SK-N-SH treated with all-trans-retinoic acid at 6 μM for 48 hours (cell line): ENCODE results near the gene GRAMD1B.

Experiments
- ATAC-seq: fragments of 200-7000 bp; cut with Tn5 transposase; 3 replicates; pipeline ENCODE4 v1.9.1; 2020; ENCODE audit warnings: mild to moderate bottlenecking, moderate library complexity
- ARNTL ChIP-seq: fragments of 450-650 bp; formaldehyde crosslinking; IDR thresholded peaks from 2 replicates; pipeline ENCODE4 v1.5.0; 2020; ENCODE audit warnings: low read depth, mild to moderate bottlenecking, moderate library complexity, borderline replicate concordance
- BACH2 ChIP-seq: fragments of 250-450 bp; sonication (Bioruptor Pico); IDR thresholded peaks from 2 replicates; pipeline ENCODE4 v1.9.0; 2021; ENCODE audit warnings: mild to moderate bottlenecking, borderline replicate concordance
- CSDC2 ChIP-seq: fragments of 250-450 bp; sonication (Bioruptor Pico); IDR thresholded peaks from 2 replicates; pipeline ENCODE4 v1.5.0; 2020; ENCODE audit warnings: mild to moderate bottlenecking, moderate library complexity
- CSRNP3 ChIP-seq: fragments of 250-450 bp; sonication (Bioruptor Pico); IDR thresholded peaks from 2 replicates; pipeline ENCODE4 v1.5.1; 2021; ENCODE audit warnings: mild to moderate bottlenecking, moderate library complexity
- ESRRG ChIP-seq: fragments of 250-450 bp; sonication (Bioruptor Pico); IDR thresholded peaks from 2 replicates; pipeline ENCODE4 v1.6.1; 2021; ENCODE audit warnings: mild to moderate bottlenecking
- GLIS3 ChIP-seq: fragments of 250-450 bp; sonication (Bioruptor Pico); IDR thresholded peaks from 2 replicates; pipeline ENCODE4 v1.5.0; 2020; ENCODE audit warnings: mild to moderate bottlenecking, moderate library complexity
- ISL1 ChIP-seq: fragments of 250-450 bp; sonication (Bioruptor Pico); IDR thresholded peaks from 2 replicates; pipeline ENCODE4 v2.1.2; 2022; ENCODE audit warnings: mild to moderate bottlenecking, moderate library complexity
- OSR1 ChIP-seq: fragments of 250-450 bp; sonication (Bioruptor Pico); IDR thresholded peaks from 2 replicates; pipeline ENCODE4 v1.8.0; 2022; ENCODE audit warnings: moderate library complexity, mild to moderate bottlenecking, inconsistent platforms
- PATZ1 ChIP-seq: fragments of 250-450 bp; sonication (Bioruptor Pico); IDR thresholded peaks from 2 replicates; pipeline ENCODE4 v1.8.0; 2020; ENCODE audit warnings: mild to moderate bottlenecking, moderate library complexity, borderline replicate concordance
- PPARA ChIP-seq: fragments of 250-450 bp; sonication (Bioruptor Pico); IDR thresholded peaks from 2 replicates; pipeline ENCODE4 v1.5.0; 2020; ENCODE audit warnings: mild to moderate bottlenecking, borderline replicate concordance
- RARB ChIP-seq: fragments of 250-450 bp; sonication (Bioruptor Pico); IDR thresholded peaks from 2 replicates; pipeline ENCODE4 v1.8.0; 2021; ENCODE audit warnings: mild to moderate bottlenecking, moderate library complexity
- SNAI2 ChIP-seq: fragments of 250-450 bp; sonication (Bioruptor Pico); IDR thresholded peaks from 2 replicates; pipeline ENCODE4 v1.5.0; 2020; ENCODE audit warnings: mild to moderate bottlenecking, moderate library complexity
- TCF4 ChIP-seq: fragments of 250-450 bp; sonication (Bioruptor Pico); IDR thresholded peaks from 2 replicates; pipeline ENCODE4 v1.8.0; 2021; ENCODE audit warnings: mild to moderate bottlenecking, moderate library complexity, borderline replicate concordance
- TOX ChIP-seq: fragments of 250-450 bp; sonication (Bioruptor Pico); IDR thresholded peaks from 2 replicates; pipeline ENCODE4 v1.8.0; 2021; ENCODE audit warnings: mild to moderate bottlenecking, moderate library complexity, borderline replicate concordance
- TSHZ2 ChIP-seq: fragments of 250-450 bp; sonication (Bioruptor Pico); IDR thresholded peaks from 2 replicates; pipeline ENCODE4 v1.5.0; 2020; ENCODE audit warnings: mild to moderate bottlenecking, moderate library complexity
- ZFP3 ChIP-seq: fragments of 250-450 bp; sonication (Bioruptor Pico); IDR thresholded peaks from 2 replicates; pipeline ENCODE4 v1.5.0; 2020; ENCODE audit warnings: mild to moderate bottlenecking, moderate library complexity
- ZFP30 ChIP-seq: fragments of 450-650 bp; formaldehyde crosslinking; IDR thresholded peaks from 2 replicates; pipeline ENCODE4 v1.5.0; 2022; ENCODE audit warnings: mild to moderate bottlenecking, moderate library complexity
- ZNF565 ChIP-seq: fragments of 450-650 bp; formaldehyde crosslinking; conservative IDR thresholded peaks from 2 replicates; pipeline ENCODE4 v1.5.0; 2020; ENCODE audit warnings: low read depth, mild to moderate bottlenecking, moderate library complexity
- ZNF70 ChIP-seq: fragments of 450-650 bp; formaldehyde crosslinking; IDR thresholded peaks from 2 replicates; pipeline ENCODE4 v1.5.0; 2020; ENCODE audit warnings: mild to moderate bottlenecking, moderate library complexity
- ZNF8 ChIP-seq: fragments of 450-650 bp; formaldehyde crosslinking; IDR thresholded peaks from 2 replicates; pipeline ENCODE4 v1.5.0; 2020; ENCODE audit warnings: mild to moderate bottlenecking, moderate library complexity
- TF ChIP-seq, protein P1 (sequence below): fragments of 250-450 bp; sonication (Bioruptor Pico); IDR thresholded peaks from 2 replicates; pipeline ENCODE4 v1.8.0; 2021; ENCODE audit warnings: low read depth, mild to moderate bottlenecking, moderate library complexity, borderline replicate concordance
- TF ChIP-seq, protein P2 (sequence below): fragments of 250-450 bp; sonication (Bioruptor Pico); IDR thresholded peaks from 2 replicates; pipeline ENCODE4 v1.5.1; 2020; ENCODE audit warnings: low read depth, mild to moderate bottlenecking, moderate library complexity

Gene GRAMD1B

GRCh38 chr11:123479048-123479837 lies 49.2 kb downstream of the GRAMD1B start:
- TF ChIP-seq PPARA (CRISPR knock-in tag) (no peak), CSDC2 (no peak), ARNTL (no peak), BACH2 (CRISPR knock-in tag) (no peak), OSR1 (CRISPR knock-in tag) (no peak), CSRNP3 (CRISPR knock-in tag) (no peak), SNAI2 (CRISPR knock-in tag) (no peak), GLIS3 (CRISPR knock-in tag) (no peak), TOX (CRISPR knock-in tag) (no peak), ZNF70 (CRISPR knock-in tag) (no peak), PATZ1 (no peak), RARB (CRISPR knock-in tag) (no peak), ZNF565 (CRISPR knock-in tag) (no peak), TSHZ2 (CRISPR knock-in tag) (no peak), ZFP30 (no peak), ZNF8 (CRISPR knock-in tag) (no peak), ISL1 (no peak)
- TF ChIP-seq, protein P1, sequence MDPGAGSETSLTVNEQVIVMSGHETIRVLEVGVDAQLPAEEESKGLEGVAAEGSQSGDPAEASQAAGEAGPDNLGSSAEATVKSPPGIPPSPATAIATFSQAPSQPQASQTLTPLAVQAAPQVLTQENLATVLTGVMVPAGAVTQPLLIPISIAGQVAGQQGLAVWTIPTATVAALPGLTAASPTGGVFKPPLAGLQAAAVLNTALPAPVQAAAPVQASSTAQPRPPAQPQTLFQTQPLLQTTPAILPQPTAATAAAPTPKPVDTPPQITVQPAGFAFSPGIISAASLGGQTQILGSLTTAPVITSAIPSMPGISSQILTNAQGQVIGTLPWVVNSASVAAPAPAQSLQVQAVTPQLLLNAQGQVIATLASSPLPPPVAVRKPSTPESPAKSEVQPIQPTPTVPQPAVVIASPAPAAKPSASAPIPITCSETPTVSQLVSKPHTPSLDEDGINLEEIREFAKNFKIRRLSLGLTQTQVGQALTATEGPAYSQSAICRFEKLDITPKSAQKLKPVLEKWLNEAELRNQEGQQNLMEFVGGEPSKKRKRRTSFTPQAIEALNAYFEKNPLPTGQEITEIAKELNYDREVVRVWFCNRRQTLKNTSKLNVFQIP (CRISPR knock-in tag), result no peak
- TF ChIP-seq, protein P2, sequence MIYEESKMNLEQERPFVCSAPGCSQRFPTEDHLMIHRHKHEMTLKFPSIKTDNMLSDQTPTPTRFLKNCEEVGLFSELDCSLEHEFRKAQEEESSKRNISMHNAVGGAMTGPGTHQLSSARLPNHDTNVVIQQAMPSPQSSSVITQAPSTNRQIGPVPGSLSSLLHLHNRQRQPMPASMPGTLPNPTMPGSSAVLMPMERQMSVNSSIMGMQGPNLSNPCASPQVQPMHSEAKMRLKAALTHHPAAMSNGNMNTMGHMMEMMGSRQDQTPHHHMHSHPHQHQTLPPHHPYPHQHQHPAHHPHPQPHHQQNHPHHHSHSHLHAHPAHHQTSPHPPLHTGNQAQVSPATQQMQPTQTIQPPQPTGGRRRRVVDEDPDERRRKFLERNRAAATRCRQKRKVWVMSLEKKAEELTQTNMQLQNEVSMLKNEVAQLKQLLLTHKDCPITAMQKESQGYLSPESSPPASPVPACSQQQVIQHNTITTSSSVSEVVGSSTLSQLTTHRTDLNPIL (CRISPR knock-in tag), result no peak
- ATAC-seq, result no peak

DNA sequence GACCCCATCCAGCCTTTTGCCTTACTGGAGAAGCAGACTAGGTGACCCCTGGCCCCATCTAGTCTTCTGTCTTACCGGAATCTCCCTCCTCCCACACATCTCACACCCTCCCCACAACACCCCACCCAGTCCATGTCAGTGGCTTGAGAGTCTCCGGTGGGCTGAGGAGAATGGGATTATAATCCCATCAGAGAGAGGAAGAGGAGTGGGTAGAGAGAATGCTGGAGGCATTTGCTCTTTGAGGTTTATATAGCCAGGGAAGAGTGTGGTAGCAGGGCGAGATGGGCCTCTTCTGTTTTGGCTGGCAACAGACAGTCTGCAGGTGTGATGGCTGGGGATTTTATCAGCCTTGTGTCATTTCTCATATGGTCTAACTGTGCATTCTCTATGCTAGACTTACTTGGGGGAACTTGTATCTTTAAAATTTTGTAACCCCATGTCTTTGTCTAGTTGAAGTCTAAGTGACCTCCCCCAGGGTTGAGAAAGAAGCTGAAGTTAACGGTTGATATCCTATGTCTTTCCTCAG lies 50.3 kb downstream of the GRAMD1B start:
- ATAC-seq, result no peak
- TF ChIP-seq SNAI2 (CRISPR knock-in tag), result no peak
- no peak for TF ChIP-seq PPARA (CRISPR knock-in tag)
- TF ChIP-seq ESRRG (CRISPR knock-in tag), result no peak
- TF ChIP-seq BACH2 (CRISPR knock-in tag), result no peak
- TF ChIP-seq, protein P2 (CRISPR knock-in tag), result no peak
- no peak for TF ChIP-seq ZFP30
- TF ChIP-seq TCF4 (CRISPR knock-in tag), result no peak
- TF ChIP-seq PATZ1, result no peak
- no peak for TF ChIP-seq CSRNP3 (CRISPR knock-in tag)
- no peak for TF ChIP-seq ZFP3 (CRISPR knock-in tag)
- TF ChIP-seq OSR1 (CRISPR knock-in tag), result no peak
- TF ChIP-seq ISL1, result no peak
- TF ChIP-seq TOX (CRISPR knock-in tag), result no peak
- TF ChIP-seq ARNTL, result no peak
- TF ChIP-seq ZNF8 (CRISPR knock-in tag), result no peak
